Stimulated activated naive CD8-positive, alpha-beta T cell treated with anti-CD3 and anti-CD28 coated beads, Interleukin-15, Interleukin-2, amounts not matched to agents 100 U/mL and 50 U/mL, for 24 hours (primary cell): ENCODE data around the gene TMPRSS12.
"Not testable (repeated sequence)": the region's sequence is repeated elsewhere in the genome, so short reads cannot be mapped to it uniquely, and the experiment has no call there.

Experiments used
- ATAC-seq: fragments of 150-1000 bp; cut with Tn5 transposase; one replicate; pipeline ENCODE4 v1.10.0; 2021
- DNase-seq: peaks from one replicate; pipeline ENCODE4 v3.0.0; 2021

TMPRSS12 gene

DNA sequence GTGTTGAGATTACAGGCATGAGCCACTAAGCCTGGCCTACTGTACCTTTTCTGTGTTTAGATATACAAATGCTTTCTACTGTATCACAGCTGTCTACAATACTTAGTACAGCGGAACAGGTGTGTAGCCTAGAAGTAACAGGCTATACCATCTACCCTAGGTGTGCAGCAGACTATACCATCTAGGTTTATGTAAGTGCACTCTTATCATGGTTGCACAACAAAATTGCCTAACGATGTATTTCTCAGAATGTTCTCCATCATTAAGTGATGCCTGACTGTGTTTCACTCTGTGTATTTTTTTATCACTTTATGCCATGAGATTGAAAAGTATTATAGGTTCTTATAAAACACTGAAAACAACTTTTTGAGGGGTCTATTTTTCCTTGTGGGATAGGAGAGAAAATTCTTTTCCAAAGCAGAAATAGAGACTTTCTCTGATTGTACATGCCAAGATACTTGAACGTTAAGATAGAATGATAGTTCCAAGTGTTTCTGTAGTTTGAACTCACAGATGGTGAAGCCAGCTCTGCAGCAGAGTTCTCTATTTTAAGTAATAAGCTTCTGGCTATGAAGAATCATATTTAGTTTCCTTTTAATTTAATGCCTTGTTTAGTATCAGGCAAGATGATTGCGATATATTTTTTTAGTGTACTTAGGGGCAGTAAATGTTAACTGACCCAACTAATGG, 17.0 kb downstream of the TMPRSS12 start:
- ATAC-seq = no peak
- no peak for DNase-seq

DNA sequence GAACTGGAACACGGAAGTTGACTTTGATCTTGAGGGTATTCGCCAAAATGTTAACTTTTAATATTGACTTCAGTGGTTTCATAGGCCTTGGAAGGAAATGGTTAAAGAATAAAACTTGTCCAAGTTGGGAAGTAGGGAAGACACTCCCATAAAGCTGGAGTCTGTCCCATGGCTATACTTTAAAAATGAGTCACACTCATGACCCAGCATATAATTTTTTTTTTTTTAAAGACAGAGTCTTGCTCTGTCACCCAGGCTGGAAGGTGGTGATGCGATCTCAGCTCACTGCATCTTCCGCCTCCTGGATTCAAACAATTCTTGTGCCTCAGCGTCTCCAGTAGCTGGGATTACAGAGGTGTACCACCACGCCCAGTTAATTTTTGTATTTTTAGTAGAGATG, 19.6 kb downstream of the TMPRSS12 start:
- DNase-seq (no peak), ATAC-seq (no peak)

DNA sequence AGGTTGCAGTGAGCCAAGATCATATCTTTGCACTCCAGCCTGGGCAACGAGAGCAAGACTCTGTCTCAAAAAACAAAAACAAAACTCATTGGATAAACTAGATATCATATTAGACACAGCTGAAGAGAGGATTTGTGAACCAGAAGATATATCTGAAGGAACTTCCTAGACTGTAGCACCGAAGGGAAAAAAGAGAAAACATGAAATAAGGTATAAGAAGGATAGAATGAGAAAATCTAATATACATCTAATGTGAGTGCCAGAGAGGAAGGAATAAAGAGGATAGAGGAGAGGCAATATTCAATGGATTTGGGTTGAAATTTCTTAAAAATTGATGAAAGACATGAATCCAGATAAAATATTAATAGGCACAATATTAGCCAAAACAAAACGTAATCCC, 22.5 kb downstream of the TMPRSS12 start:
- no peak for ATAC-seq
- DNase-seq = no peak

DNA sequence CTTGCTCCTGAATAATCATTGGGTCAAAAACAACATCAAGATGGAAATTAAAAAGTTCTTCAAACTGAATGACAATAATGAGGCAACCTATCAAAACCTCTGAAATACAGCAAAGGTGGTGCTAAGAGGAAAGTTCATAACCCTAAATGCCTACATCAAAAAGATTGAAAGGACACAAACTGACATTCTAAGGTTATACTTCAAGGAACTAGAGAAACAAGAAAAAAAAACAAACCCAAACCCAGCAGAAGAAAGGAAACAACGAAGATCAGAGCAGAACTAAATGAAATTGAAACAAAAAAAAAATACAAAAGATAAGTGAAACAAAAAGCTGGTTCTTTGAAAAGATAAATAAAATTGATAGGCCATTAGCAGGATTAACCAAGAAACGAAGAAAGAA, 26.2 kb downstream of the TMPRSS12 start:
- DNase-seq = not testable (repeated sequence)

DNA sequence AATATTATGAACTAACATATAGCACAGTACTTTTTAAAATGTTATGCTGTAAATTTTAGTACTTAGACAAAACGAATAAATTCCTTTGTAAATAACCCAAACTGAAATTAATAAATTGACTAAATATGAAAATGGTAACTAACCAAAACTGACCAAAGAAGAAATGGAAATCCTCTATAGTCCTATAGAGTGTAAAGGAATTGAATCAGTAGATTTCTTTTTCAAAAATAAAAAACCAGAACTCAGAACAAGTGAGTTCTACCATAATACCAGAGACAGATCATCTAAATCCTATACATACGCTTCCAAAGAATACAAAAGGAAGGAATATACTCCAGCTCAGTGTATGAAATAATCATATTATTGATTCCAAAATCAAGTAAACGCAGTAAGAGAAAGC, 39.8 kb downstream of the TMPRSS12 start:
- DNase-seq = no peak

More for the DNA sequence above, 26.2 kb downstream of the TMPRSS12 start:
- ATAC-seq = not testable (repeated sequence)

DNA sequence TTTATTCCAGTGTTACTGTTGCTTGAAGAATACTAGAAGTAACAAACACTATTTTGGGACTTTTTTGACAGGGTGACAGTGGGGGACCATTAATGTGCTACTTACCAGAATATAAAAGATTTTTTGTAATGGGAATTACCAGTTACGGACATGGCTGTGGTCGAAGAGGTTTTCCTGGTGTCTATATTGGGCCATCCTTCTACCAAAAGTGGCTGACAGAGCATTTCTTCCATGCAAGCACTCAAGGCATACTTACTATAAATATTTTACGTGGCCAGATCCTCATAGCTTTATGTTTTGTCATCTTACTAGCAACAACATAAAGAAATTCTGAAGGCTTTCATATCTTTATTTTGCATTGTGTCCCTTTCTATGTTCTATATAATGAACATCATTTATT, 44.5 kb downstream of the TMPRSS12 start:
- no peak for DNase-seq
- ATAC-seq = no peak

More for the DNA sequence above, 39.8 kb downstream of the TMPRSS12 start:
- no peak for ATAC-seq

DNA sequence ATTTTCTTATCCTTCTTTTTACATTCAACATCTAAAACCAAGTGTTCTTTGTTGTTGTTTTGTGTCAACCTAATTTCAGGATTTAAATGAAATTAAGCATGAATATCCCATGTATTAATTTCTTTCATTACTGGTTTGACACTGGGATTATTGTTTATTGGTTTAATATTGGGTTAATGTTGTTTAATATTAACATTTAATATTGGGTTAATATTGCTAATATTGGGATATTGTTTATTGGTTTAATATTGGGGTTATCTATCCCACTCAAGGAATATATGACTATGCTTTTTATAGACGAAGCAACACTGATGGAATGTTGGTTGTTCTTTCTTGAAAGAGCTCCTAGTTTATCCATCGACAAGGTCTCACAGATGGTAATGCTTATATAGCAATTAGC, 45.9 kb downstream of the TMPRSS12 start:
- DNase-seq (no peak), ATAC-seq (no peak)

DNA sequence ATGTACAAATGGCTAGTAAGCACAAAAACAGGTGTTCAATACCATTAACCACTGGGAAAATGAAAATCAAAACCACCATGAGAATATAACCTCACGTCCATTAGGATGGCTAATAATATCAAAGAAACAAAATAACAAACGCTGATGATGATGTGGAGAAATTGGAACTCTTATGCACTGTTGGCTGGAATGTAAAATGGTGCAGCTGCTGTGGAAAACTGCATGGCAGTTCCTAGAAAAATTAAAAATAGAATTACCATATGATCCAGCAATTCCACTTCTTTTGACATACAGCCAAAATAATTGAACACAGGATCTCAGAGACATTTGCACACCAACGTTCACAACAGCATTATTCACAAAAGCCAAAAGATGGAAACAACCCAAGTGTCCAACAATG, 51.5 kb downstream of the TMPRSS12 start:
- no peak for DNase-seq
- no peak for ATAC-seq

DNA sequence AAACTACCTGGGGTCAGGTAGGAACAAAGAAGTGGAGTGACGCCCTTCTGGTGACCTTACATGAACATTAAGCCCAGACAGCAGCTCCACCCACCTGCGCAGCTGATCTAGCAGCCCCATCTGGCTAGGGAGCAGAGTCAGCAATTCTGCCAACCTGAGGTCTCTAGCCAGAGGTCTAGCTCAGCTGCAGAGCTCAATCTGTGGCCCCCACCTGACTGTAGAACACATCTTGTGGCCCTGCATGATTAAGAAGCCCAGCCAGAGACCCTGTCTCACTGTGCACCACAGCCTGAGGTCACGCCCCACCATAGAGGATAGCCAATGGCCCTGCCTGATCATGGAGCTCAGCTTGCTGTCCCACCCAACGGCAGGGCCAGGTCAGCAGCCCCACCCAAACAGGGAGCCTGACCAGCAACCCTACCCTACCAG, 59.0 kb downstream of the TMPRSS12 start:
- no peak for ATAC-seq

DNA sequence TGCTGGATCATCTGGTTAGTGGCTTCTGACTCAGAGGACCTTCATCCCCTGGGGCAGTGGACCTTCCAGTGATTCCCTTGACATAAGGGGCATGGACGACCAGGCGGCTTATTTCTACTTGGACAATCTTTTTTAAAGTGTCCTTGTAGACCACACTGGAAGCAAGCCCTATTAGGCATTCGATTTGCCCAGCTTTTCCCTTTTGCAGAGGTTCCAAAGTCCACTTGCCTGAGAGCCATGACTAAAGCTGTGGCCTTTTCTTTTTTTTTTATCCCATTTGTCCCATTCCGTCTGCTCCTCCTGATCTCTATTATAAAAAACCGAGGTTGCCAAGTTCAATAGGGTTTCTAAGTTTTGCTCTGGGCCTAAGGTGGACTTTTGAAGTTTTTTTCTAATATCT, 65.8 kb downstream of the TMPRSS12 start:
- ATAC-seq, DNase-seq: not testable (repeated sequence)

More for the DNA sequence above, 59.0 kb downstream of the TMPRSS12 start:
- no peak for DNase-seq

DNA sequence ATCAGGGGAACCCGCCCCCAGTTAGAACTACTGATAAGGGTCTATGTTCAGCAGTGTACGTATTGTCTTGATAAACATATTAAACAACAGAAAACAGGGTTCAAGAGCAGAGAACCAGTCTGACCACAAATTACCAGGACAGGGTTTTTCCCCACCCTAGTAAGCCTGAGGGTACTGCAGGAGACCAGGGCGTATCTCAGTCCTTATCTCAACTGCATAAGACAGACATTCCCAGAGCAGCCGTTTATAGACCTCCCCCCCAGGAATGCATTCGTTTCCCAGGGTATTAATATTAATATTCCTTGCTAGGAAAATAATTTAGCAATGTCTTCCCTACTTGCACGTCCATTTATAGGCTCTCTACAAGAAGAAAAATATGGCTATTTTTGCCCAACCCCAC, 69.6 kb downstream of the TMPRSS12 start:
- not testable (repeated sequence) for DNase-seq, ATAC-seq

DNA sequence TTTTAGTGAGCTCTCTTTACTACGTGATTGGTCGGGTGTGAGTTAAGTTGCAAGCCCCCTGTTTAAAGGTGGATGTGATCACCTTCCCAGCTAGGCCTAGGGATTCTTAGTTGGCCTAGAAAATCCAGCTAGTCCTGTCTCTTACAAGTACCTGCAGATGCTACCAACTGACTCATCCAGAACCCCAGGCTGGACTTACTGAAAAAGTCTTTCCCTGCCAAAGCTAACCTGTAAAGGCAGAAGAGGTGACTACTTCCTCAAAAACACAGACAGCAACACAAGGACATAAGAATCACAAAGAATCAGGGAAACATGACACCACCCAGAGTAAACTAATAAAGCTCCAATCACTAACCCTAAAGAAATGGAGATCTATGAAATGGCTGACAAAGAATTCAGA, 70.5 kb downstream of the TMPRSS12 start:
- ATAC-seq (no peak), DNase-seq (no peak)

DNA sequence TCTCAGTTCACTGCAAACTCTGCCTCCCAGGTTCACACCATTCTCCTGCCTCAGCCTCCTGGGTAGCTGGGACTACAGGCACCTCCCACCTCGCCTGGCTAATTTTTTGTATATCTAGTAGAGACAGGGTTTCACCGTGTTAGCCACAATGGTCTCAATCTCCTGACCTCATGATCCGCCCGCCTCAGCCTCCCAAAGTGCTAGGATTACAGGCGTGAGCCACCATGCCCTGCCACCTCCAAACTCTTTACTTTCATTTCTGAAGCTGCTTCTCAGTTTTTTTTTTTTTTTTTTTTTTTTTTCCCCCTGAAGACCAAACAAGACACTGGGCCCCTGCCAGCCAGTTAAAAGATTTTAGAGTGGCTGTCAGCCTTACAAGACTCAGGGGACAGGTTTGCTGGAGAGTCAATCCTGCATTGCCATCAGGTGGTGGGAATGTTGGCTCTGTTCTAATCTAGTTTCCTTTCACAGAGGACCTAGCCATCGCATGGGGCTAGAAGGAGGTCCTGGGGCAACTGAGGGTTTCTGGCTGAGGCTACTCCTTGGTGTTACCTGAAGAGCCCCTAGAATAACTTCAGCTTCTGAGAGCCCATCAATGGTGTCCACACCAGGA, 72.3 kb downstream of the TMPRSS12 start:
- ATAC-seq (no peak), DNase-seq (no peak)

DNA sequence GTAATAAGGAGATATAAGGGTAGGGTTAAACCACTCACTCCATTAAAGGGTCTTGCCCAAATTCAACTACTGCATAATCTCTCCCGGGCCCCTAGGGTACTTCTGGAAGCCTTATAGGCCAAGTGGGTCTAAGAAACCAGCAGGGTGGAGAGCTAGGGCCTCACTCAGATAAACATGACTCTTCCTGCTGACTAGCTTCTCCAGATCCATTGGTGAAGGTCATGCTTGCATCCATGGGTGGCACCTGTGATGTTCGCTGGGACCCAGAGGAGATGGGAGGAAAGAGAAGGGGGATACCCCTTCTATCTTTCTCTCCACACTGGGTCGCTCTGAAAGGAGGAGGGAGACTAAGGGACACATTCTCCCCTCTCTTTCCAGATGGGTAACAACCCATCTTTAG, 73.6 kb downstream of the TMPRSS12 start:
- ATAC-seq (no peak), DNase-seq (no peak)

DNA sequence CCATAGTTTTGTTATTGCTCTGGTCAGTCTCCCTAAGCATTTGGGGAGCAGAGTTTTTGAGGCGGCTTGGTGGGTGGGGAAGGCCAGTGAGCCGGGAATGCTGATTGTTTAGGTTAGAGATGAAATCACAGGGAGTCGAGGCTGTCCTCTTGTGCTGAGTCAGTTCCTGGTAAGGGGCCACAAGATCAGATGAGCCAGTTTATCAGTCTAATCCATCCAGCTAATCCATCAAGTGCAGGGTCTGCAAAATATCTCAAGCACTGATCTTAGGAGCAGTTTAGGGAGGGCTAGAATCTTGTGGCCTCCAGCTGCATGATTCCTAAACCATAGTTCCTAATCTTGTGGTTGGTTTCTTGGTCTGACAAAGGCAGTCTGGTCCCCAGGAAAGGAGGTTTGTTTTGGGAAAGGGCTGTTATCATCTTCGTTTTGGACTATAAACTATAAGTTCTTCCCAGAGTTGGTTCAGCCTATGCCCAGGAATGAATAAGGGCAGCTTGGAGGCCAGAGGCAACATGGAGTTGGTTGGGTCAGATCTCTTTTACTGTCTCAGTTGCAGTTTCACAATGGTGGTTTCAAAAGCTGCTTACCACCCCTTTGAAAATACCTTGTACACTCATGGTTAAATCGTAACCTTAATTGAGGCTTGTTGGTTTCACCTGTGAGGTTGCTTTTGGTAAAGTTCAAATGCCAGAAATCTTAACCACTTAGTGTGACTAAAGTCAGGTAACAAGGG, 76.0 kb downstream of the TMPRSS12 start:
- DNase-seq (no peak), ATAC-seq (no peak)

DNA sequence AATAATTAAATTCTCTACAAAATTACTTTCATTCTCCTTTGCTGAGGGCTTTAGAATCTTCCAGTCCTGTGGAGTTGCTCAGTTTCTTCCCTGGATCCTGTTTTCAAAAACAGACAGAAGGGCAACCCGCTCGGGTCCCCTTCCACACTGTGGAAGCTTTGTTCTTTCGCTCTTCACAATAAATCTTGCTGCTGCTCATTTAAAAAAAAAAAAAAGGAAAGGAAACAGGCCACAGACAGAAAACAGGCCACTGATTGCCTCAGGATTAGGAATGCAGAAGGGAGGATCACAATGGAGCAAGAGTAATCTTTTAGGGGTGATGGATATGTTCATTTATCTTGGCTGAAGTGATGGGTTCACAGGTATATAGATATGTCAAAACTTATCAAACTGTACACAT, 80.1 kb downstream of the TMPRSS12 start:
- no peak for ATAC-seq
- no peak for DNase-seq

DNA sequence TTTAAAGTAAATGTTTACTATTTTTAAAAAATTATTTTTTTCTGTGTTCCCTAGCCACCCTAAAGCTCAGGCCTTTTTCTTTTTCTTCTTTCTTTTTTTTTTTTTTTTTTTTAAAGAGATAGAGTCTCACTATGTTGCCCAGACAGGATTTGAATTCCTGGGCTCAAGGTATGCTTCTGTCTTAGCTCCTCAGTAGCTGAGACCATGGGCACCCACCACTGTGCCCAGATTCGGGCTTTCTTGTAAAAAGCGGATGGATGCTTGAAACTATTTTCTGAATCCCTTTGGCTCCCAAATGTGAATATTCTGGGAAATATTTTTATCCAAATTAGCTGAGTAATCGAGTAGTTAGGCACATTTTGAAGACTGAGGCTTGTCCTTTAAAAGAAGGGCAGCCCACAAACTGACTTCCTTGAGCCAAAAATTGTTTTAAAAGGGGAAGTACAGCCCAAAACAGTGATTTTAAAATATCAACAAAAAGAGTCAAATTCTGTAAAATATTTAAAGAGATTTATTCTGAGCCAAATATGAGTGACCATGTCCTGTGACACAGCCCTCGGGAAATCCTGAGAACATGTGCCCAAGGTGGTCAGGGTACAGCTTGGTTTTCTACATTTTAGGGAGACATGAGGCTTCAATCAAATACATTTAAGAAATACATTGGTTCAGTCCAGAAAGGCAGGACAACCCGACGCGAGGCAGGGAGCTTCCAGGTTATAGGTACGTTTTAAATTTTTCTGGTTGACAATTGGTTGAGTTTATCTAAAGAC, 80.8 kb downstream of the TMPRSS12 start:
- DNase-seq = no peak

DNA sequence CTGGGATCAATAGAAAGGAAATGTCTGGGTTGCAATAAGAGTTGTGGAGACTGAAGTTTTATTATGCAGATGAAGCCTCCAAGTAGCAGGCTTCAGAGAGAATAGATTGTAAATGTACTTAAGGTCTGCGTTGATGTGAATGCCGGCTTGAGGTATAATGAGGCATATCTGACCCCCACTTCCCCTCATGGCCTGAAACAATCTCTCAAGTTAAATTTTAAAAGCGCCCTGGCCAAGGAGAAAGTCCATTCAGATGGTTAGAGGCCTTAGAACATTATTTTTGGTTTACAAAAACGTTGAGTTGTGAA, 81.4 kb downstream of the TMPRSS12 start:
- no peak for DNase-seq
- peak; percentile 12 for ATAC-seq

More for the DNA sequence above, 80.8 kb downstream of the TMPRSS12 start:
- no peak for ATAC-seq

DNA sequence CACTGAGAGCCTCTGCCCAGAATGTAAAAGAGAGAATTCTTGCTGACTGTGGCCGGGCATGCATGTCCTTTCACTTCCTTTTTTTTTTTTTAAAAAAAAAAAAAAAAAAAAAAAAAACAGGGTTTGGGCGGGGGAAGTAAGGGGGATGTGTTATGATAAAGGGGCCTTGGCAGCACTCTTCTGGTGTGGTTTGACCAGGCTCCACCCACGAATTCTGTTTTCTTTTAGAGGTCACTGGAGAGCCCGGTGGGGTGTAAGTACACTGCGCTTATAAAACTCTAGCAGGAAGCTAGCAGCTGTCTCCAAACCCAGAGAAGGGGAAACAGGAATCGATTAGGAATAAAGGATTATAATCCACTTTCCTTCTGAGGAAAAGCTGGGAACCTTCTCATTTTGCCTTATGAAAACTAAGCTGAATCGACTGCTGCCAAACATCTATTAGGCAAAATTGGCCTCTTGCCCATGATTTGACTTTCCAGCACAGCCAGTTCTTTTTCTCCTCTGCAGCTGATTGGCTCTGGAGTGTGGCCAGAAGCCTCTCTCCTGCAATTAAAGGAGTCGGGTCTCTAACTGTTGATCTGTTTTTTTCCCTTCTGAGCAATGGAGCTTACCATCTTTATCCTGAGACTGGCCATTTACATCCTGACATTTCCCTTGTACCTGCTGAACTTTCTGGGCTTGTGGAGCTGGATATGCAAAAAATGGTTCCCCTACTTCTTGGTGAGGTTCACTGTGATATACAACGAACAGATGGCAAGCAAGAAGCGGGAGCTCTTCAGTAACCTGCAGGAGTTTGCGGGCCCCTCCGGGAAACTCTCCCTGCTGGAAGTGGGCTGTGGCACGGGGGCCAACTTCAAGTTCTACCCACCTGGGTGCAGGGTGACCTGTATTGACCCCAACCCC, 82.0 kb downstream of the TMPRSS12 start:
- peak; percentile 50 for DNase-seq
- peak; percentile 85 for ATAC-seq

DNA sequence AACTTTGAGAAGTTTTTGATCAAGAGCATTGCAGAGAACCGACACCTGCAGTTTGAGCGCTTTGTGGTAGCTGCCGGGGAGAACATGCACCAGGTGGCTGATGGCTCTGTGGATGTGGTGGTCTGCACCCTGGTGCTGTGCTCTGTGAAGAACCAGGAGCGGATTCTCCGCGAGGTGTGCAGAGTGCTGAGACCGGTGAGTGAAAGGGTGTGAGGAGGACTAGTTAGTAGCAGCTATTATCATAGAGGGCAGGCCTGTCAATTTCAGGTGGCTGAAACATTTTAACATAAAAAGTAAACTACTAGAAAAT, 82.6 kb downstream of the TMPRSS12 start:
- ATAC-seq (peak; percentile 29), DNase-seq (peak; percentile 25)

DNA sequence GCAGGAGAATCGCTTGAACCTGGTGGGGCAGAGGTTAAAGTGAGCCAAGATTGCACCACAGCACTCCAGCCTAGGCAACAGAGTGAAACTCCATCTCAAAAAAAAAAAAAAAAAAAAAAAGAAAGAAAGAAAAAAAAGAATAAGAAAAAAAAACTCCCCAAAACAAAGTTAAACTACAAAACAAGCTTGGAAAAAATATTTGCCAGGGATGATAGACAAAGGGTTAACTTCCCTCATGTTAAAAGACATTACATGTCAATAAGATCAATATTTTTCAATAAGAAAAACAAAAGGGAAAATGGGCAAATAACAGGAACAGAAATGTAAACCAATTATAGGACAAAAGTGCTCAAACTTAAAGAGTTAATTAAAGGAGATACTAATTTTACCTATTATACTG, 83.2 kb downstream of the TMPRSS12 start:
- no peak for DNase-seq
- ATAC-seq = no peak

DNA sequence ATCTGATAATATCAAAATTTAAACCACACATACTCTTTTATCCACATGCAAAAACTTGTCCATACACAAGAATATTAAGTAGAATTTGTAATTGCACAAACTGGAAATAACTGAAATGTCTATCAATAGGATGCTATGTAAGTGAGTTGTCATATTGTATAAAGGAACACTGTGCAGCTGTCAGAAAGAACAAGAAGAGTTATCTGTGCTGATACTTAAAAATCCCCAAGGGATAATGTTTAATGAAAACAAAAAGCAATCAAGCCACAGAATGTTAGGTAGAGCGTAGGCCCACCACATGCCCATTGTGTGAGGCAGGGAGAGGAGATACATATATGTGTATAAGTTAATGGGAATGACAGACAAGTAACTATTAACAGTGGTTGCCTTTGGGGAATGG, 83.7 kb downstream of the TMPRSS12 start:
- no peak for DNase-seq
- no peak for ATAC-seq
